Pons (tissue), 1 donor: ENCODE results near the gene DTL.

Experiments used
- DNase-seq: peaks from one replicate; pipeline ENCODE4 v3.0.0-alpha.2; 2016; ENCODE audit warnings: low spot score

Gene DTL

DNA sequence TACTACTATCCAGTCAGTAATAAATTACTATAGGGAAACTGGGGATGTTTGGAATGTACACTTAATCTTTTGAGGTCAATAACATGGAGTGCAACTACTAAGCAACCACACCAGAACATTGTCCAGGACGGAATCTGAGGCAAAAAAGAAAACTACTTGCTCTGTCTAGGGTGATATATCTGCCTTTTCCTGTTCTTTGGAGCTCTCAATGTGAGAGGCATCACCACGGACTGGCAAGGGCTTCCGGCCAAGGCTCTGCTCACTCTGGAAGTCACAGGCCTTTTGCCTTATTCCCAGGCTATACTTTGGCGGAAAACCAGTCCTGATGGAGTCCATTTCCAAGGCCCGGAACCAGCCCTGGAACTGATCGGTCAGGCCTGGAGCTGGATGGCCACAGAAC lies 94.2 kb downstream of the DTL start:
- DNase-seq = no peak

DNA sequence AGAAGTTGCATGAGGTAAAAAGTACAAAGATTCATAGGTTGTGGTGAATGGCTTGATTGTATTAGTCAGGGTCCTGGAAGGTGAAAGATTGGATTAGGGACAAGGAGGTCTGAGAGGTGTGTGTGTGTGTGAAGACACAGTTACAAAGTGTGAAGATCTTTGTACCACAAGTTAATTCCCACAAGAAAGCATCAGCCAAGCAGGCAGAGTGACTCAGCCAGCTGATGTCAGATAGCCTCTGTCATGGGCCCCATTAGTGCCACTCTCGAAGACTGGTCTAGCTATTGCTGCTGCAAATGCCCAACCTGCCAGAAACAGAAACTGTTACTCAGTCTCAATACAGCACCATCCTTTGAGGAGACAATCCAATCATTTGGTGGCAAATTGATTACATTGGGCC lies 96.5 kb downstream of the DTL start:
- no peak for DNase-seq

DNA sequence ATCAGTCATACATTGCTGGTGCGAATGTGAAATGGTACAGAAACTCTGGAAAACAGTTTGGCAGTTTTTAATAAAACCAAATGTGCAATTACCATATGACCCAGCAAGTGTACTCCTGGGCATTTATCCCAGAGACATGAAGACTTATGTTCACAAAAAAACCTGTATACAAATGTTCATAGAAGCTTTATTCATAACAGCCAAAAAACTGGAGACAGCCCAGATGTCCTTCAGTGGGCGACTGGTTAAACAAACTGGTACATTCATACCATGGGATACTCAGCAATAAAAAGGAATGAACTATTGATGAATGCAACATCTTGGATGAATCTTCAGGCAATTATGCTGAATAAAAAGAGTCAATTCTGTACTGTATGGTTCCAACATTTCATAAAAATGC lies 97.8 kb downstream of the DTL start:
- DNase-seq = no peak

DNA sequence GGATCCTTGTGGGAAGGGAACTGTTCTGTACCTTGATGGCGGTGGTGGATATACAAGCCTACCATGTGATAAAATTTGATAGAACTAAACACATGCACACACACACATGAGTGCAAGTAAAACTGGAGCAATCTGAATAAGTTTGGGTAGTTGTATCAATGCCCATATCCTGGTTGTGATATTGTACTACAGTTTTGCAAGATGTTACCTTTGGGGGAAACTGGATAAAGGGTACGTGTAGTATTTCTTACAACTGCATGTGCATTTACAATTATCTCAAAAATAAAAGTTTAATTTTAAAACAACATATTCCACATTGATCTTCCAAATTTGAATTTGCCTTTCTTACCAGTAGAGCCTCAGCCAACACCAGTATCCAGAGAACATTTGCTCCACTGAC lies 99.6 kb downstream of the DTL start:
- no peak for DNase-seq

DNA sequence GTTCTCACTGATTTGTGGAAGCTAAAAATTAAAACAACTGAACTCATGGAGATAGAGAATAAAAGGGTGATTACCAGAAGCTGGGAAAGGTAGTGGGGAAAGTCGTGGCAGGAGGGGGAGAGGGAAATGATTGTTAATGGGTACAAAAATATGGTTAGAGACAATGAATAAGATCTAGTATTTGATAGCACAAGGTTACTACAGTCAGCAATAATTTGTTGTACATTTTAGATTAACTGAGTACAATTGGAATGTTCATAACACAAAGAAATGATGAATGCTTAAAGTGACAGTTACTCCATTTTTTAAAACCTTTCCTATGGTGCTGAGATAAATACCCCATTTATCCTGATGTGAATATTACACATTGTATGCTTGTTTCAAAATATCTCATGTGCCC lies 102.3 kb downstream of the DTL start:
- no peak for DNase-seq

DNA sequence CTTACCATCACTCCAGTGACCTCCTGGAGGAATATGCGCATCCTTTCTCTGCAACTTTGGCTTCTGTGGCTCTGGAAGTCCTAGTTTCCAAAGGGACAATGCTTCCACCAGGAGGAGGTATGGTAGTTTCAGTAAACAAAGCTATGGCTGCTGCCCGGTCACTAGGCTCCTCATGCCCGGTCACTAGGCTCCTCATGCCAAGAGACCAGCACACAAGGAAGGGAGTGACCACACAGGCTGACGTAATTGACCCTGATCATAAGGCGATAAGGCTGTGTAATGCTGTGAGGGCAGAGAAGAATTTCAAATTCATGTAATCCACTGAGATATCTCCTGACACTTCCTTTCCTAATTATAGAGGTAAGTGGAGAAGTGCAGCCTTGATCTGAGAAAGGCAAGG lies 102.9 kb downstream of the DTL start:
- no peak for DNase-seq

DNA sequence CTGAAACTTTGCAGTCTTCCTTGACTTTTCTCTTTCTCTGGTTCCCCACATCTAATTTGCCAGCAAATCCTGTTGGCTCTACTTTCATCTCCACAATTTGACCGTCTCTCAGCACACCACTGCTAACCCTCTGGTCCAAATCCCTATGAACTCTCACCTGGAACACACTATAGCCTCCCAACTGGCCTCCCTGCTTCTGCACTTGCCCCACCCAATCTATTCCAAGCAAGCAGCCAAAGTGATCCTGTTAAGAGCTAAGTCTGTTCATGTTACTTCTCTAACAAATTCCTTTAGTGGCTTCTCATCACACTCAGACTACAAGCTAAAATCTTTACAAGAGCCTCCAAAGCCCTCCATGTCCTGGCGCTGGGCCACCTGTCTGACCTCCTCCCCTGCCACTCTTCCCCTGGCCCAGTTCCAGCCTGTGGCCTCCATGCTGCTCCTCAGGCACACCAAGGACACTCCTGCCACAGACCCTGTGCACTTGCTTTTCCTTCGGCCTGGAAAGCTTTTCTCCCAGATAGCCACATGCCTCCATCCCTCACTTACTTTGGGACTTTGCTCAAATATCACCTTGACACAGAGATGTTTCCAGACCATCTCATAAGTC lies 104.1 kb downstream of the DTL start:
- DNase-seq = no peak

DNA sequence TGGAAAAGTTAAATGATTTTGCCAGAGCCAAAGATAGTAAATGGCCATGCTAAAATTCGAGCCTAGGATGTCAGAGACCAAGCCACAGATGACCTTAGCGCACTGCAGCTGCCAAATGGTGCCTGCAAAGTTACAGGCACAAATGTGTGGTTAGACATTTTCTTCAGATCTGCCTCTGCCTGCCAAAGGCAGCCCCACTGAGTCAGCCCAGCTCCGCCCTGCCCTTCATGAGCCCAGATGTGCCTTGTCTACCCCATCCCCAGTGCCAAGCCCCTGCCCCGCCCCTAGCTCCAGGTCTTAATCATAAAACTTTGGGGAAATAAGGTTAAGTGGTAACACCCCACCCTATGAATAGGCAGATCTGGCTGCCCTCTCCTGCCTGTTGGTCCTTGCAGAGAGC lies 105.9 kb downstream of the DTL start:
- DNase-seq = no peak

DNA sequence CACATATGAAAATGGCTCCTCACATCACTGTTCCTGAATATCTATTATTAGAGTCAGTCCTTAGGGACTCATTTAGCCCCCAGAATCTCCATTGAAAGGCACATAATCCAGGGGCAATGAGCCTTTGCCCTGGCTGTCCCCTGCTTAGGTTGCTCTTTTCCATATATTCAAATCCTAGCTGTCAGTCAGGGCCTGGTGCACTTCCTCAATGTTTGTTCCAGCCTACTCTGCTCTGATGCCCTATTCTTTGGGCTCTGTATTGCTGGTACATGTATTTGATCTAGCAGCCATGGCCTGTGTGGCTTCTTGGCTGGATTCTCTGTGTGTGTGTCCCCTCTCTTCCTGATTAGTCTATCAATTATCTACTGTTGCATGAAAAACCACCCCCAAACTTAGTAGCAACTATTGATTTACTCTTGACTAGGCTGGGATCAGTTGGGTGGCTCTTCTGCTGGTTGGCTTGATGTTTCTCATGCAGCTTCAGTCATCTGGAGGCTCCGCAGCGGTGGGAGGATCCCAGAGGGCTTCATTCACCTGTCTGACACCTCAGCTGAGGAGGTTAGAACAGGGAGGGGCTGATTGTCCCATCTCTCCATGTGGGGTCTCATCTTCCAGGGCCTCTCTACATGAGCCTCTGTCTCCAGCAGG lies 107.5 kb downstream of the DTL start:
- no peak for DNase-seq

DNA sequence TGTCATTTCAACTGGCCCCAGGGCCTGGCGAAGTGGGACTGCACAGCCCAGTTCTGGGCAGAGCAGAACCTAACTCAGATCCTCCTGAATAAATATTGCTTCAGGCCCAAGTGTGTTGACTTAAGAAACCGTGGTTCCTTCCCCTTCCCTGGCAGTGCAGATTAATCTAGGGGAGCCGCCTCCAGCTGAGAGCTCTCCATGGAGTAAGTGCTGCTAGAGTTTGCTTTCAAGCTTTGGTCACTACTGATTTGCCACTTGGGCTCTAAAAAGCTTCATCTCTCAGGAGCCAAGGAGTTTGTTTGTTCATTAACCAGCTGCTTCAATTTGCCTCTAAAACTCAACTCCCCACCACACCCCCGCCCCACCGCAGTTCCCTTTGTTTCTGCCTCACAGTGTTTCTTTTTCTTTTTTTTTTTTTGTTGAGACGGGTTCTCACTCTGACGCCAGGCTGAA lies 112.1 kb downstream of the DTL start:
- no peak for DNase-seq

DNA sequence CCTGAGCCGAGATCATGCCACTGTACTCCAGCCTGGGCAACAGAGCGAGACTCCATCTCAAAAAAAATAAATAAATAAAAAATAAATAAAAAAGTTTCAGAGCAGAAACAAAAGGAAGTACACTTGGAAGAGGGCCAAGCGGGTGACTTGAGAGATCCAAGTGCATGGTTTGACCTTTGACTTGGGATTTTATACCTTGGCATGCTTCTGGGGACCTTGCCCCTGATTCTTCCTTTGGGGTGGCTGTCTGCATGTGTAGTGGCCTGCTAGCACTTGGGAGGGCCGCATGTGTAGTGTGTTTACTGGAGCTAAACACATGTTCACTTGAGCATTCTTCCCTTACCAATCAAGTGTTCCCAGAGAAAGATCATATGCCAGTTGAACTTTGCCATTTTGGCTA lies 114.0 kb downstream of the DTL start:
- no peak for DNase-seq

DNA sequence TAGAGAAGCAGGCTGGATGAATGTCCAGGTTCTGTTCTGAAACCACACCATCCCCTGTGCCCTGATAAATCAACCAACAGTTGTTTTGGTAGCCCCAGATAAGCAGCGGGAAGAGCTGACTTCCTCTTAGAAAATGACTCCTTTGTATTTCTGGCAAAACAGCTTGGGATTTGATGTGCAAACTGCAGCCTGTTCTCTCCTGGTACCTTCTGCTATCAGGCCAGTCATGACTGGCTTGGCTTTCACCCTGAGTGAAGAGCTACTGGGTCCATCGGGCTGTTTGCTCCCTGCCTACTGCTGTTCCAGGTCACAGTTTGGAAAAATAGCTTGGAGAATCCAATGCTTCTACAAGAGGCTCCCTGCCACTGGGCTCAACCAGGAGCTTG lies 116.8 kb downstream of the DTL start:
- peak; percentile 37 for DNase-seq

DNA sequence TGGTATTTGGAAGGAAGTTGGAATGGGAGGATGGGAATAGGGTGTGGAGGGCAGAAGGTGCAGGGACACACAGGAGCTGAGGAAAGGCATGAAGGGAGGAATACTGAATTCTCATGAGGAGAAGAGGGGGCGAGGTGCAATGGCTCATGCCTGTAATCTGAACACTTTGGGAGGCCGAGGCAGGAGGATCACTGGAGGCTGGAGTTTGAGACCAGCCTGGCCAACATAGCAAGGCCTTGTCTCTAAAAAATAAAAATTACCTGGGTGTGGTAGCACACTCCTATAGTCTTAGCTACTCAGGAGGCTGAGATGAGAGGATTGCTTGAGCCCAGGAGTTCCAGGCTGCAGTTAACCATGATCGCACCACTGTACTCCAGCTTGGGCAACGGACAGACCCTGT lies 117.3 kb downstream of the DTL start:
- DNase-seq = no peak

DNA sequence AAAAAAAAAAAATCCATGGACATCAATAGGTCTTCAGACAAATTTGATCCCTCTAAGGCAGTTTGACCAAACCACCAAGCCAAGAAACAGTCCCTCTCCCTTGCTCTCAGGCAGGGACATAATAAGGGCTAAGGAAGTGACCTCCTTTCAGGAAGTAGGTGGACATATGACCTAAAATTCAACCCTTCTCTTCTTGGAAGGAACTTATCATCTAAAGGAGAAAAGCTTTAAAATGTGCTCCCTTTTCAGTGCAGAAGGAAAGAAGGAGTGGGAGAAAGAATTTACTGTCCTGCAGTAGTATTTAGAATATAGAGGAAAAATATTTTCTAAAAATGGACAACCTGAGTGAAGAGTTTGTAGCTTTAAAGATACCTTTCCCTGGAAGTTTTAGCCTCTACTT lies 118.1 kb downstream of the DTL start:
- no peak for DNase-seq
